T-helper 1 cell treated with Interleukin-12 subunit alpha and Interleukin-12 subunit beta and Interleukin-4 antibody, amounts not matched to agents 30 ng/mL and 1 ng/mL, for 36 hours (primary cell): ENCODE results near the gene FCN3. TPM values are rescaled to one million over a fixed set of nuclear protein-coding genes. Genes with fewer than 3 reads are reported as not detected.

ENCODE experiments used
- intact Hi-C: fragments of 100-400 bp; cut with micrococcal nuclease; formaldehyde crosslinking; loops from one replicate; pipeline ENCODE4 v1.15.1; 2024
- total RNA-seq: library from RNA; stranded (reverse); gene quantifications from 2 replicates; pipeline ENCODE4 v1.2.3, GENCODE V29; 2022

The FCN3 gene
- total RNA-seq, 1 donor from 2014 or later, result not detected

GRCh38 chr1:27381969-27382762 lies 7.5 kb upstream of the FCN3 start:
- intact Hi-C loops, result no loop called here

DNA sequence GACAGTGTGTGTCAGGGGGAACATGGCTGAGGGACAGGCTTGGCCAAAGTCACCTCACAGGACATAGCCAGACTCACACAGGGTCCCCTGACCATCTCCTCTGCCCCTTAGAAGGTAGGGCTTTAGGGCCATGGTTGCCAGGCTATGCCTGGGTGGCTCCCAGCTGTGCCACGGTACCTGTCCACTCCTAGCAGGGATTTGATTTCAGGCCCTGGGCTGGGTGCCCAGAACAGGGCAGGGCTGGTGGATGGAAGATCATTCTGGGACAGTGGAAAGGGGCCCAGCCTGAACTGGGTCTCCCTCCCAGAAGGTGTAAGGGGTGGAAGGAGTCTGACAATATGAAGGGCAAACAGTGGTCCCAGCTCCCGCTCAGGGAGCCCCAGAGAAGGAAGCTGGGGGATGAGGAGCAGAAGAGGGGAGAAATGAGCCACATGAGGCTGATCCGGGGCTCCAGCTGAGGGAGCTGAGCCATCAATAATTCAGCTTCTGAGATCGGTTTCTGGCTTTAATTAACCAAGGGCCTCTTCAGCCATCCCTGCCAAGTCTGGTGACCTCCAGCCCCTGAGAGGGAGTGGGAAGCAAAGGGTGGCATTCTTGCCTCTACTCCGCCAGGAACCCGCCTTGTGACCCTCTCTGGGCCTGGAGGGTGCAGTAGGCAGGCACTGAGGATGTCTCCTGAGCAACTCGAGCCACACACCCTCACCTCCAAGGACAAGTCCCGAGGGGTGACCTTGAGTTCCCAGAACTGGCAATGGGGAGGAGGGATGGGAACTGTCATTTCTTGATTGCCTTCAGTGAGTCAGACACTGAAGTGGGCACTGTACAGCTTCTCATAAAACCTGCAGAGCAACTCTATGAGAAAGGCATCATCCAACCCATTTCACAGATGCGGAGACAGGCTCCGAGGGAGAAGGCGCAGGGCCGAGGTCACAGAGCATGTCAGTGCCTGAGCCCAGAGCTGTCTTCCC lies 6.4 kb upstream of the FCN3 start:
- intact Hi-C loops, result no loop called here

GRCh38 chr1:27380224-27380623 lies 5.6 kb upstream of the FCN3 start:
- intact Hi-C loops, result no loop called here

DNA sequence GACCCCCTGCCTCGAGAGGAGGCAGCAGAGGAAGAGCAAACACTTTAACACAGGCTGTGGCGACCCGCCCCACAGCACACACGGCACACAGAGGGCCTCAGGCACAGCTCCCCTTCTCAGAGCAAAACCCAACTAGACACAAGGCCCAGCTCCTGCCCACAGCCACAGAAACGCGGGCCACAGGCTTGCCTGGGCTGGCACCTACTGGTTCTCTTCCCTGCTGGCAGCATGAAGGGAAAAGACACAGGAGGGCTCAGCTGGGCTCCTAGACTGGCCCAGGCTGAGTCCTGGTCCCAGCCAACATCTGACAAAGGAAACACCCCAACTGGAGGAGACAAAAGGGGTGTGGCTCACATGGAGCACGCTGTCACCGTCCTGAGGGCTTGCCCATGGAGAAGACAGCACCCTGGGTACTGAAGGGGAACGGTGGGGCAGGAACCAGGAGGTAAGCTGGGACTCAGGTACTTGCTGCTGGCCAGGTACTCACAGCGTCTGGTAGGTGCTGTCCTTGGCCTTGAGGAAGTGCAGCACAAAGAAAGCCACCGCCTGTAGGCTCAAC lies 5.0 kb upstream of the FCN3 start:
- intact Hi-C loops, result no loop called here

DNA sequence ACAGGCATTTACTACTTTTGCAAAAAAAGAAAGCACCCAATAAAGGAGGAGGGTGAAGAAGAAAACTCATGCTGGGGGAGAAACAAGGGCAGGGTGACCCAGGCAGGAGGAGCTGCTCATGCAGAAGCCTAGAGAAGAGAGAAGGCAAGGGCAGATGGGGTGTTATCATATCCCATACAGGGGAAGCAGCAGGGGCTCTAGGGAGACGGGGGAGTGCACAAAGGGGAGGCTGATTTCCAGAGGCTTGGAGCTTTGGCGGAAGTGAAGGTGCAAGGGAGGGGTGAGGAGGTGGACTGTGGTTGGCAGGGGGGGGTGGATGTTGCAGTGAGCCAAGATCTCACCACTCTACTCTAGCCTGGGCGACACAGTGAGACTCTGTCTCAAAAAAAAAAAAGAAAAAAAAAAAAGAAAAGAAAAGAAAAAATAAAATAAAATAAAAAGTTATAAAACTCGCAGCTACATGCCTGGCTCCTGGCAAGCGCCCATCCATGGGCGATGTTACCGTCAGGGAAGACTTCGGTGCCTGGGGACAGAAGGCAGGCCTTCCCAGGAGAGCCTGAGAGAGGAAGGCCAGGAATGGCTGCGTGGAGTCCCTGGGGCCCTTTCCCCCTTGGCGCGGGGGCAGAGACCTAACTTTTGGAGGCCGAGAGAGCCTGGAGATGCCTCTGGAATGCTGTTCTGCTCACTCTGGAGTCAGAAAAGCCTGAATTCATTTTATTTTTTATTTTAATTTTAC lies 3.3 kb upstream of the FCN3 start:
- intact Hi-C loops, result no loop called here

DNA sequence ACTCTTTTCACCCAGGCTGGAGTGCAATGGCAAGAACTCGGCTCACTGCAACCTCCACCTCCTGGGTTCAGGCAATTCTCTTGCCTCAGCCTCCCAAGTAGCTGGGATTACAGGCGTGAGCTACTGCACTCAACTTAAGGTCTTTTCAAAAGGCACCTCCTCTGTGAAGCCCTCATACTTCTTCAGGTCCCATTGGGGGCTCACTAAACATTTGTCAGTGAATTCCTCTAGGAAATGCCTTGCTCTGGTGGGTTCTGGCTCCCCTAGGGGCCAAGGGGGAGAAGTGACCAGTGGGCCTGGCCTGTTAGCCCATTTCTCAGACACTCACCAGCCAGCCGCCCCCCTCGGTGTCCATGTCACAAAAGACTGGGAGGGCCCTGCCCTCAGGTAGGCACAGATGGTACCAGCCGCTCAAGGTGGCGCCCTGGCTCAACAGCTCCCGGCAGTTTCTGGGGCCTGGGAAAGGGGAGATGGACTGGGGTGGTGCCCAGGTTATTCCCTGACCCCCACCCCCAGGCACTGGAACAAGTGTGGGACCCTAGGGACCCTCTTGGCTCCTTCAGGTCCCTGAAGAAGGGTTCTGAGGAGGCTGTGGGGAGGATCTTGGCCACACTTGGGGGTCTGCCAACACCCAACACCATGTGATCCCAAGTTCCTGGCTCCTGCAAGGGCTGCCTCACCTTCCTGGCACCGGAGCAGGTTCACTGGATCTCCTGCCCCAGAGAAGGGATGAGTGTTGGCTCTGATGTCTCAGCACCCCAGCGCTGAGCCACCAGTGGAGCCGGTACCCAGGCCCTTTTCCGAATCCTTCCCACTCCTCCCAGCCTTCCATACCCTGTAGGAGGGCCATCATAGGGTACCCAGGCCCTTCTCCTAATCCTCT lies 1.6 kb downstream of the FCN3 start:
- intact Hi-C loops, result no loop called here

GRCh38 chr1:27372022-27372807 lies 2.4 kb downstream of the FCN3 start:
- intact Hi-C loops, result no loop called here

DNA sequence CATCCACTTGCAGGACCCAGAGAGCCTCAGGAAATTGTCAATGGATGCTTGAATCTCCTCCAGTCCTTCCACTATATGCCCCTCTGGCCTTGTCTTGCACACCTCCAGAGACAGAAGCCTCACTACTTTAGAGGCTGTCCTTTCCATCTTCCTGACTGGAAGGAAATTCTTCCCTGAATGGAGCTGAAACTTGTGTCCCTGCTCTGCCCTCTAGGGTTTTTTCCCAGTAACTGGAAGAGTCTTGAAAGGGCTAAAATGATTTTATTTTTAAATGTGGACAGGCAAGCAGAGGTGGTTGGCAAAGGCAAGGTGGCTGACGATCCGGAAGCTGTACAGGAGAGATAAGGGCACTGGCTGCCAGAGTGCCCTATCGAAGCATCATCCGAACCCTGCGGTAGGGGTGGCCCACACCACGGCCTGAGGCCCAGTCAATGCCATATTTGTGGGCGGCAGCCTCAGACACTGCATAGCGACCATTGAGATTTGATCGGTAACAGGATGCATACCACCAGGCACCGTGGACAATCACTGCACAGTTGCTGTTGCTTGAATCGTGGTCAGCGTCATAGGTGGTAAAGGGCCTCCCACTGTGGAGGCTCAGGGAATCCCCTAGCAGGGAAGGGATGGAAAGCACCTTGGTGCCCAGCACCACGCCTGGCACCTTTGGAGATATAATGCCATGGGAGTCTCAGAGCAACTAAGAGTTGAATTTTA lies 5.6 kb downstream of the FCN3 start:
- intact Hi-C loops, result loop anchor here (5.0 kb wide), 1 partner anchor 358 kb away; the partner anchor contains the start of gene FAM76A

DNA sequence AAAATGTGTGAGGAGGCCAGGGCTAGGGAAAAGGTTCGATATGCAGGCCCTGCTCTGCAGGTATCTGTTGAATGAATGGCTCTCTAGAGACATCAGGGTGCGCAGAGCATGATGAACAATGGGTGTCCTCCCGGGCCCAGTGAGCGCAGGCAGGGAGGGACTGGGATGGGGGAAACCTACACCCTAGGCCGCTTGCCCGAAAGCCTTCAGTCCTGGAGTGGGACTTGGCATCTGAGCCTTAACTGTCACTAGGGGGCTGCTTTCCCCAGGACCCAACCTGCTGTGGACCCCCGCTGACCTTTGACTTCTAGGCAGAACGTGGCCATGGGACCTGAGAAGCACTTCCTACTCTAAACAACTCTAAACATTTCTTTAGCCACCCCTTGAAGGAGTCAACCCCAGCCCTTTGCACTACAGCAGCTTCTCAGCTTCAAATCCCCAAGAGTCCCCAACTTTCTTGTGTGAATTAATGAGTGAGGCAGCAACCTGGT lies 7.4 kb downstream of the FCN3 start:
- intact Hi-C loops, result loop anchor here (5.0 kb wide), 1 partner anchor 360 kb away; the partner anchor contains the start of gene FAM76A

DNA sequence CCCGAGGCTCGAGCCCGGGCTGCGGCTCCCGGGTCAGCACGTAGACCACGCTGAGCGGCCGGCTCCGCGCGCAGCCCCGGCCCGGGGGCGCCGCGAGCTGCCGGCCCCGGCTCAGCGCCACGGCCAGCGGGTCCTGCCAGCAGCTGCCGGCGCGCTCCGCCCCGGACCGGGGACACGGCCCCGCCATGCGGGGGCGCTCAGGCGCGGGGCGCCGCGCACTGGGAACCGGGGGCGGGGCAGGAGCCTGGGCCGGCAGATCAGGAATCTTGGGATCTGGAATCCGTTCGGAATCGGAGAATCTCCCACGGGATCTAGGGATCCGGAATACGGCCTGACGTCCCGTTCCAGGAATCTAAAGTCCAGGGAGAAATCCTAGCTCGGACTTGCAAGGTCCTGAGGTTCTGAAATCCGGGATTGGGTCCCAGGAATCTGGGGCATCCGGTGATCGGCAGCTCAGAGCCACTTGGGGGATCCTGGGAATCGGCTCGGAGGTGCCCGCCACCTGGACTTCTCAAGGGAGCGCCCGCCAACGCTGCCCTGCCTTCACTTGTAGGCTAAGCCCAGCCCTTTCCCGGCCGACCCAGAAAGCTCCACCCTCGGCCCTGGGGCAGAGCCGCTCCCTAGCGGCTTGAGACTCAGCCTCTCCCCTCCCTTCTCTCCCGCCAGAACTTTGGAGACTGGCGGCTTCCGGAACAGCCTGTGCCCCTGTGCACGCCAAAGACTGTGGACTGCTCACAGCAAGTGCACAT lies 8.0 kb downstream of the FCN3 start, which contains the start of gene MAP3K6:
Gene MAP3K6 (minus strand): TSS at position 551 of the 749 bp plus-strand sequence. CDS start 364 bp downstream, at position 187.
- intact Hi-C loops, result loop anchor here (5.0 kb wide), 1 partner anchor 361 kb away; the partner anchor contains the start of gene FAM76A

DNA sequence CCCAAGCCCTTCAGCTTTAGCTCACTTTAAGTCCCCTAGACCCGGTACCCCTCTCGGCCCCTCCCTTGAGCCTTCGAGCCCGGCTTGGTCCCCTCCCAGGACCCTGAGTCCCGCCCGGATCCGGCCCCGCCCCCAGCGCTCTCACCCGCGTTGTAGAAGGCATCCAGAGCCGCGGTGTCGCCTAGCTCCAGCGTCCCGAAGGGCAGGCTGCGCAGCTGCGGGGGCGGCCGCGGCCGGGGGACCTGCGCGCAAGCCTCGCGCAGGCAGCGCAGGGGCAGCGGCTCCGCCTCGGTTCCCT lies 8.6 kb downstream of the FCN3 start:
- intact Hi-C loops, result loop anchor here (5.0 kb wide), 1 partner anchor 361 kb away; the partner anchor contains the start of gene FAM76A

- intact Hi-C loops, result loop anchor here (1.0 to 5.0 kb wide), 6 partner anchors 18 to 362 kb away; partner anchors contain the start of genes CD164L2, FAM76A, GPR3 and TMEM222
Observed at GRCh38 chr1:27365372-27366112, 9.1 kb downstream of the FCN3 start.

- intact Hi-C loops, result loop anchor here (1.0 to 5.0 kb wide), 6 partner anchors 18 to 362 kb away; partner anchors contain the start of genes CD164L2, FAM76A, GPR3 and TMEM222
Observed at GRCh38 chr1:27364696-27365371, 9.8 kb downstream of the FCN3 start.

DNA sequence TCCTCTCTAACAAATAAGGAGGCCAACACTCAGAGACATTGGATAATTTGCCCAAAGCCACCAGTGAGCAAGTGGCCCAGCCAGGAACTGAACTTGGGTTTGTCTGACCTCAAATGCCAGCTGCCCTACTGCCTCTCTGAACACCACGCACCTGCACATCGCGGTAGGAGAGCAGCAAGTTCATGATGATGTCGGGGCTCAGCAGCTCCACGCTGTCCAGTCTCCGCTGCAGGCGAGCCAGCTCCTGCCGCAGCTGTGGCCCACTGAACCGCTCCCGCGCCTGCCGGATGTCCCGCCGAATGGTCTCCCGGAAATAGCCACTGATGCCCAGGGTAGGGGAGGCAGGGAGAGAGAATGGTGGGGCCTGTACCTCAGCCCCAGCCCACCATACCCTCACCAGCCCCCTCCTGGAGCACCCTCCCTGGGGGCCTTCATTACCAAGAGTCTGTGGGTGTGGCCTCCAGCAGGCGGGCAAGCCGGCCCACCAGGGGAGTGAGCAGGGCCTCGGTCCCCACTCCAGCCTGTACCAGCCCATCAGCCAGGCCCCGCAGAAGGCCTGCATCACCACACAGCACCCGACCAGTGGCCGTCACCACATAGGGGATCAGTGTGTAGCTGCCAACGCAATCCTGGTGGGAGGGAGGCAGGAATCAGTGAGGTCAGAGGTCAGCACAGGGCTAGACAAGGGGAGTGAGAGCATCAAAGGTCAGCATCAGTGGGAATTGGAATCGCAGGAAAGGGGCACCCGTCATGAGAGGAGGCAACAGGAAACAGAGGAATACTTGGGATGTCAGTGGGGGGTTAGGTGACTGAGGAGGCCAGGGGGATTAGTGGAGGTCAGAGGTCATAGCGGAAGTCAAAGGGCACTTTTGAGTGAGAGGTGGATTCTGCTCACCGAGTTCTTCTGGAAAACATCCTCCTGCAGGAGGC lies 10.6 kb downstream of the FCN3 start:
- intact Hi-C loops, result loop anchor here (2.0 kb wide), 2 partner anchors 41 to 205 kb away; partner anchors contain the start of gene TMEM222

GRCh38 chr1:27361553-27361952 lies 13.1 kb downstream of the FCN3 start:
- intact Hi-C loops, result no loop called here
